ENCODE results near the gene ZBTB7B. TPM values are rescaled to one million over a fixed set of nuclear protein-coding genes. Genes with fewer than 3 reads are reported as not detected.

ZBTB7B gene
- total and polyA plus RNA-seq, 9 of the 15 experiments (the other 6 are each of a cell fraction or from before 2014, with no cell fraction given): 0.04 to 46.5 (median 15.2) TPM

- TF ChIP-seq ZNF436 (CRISPR knock-in tag; IDR thresholded peaks at IDR 0.05) (no peak), RREB1 (CRISPR knock-in tag; IDR thresholded peaks at IDR 0.05) (no peak), AFF1 (IDR thresholded peaks at IDR 0.05; ENCODE audit: low read depth in 1 of 2, partially characterized antibody in 2 of 2) (peak in 1 of 2 experiments; percentile 96), CTCFL (IDR thresholded peaks at IDR 0.05; ENCODE audit: borderline replicate concordance, insufficient read depth, low read depth, low read length, poor library complexity, severe bottlenecking) (peak; percentile 93), ZNF232 (CRISPR knock-in tag; IDR thresholded peaks at IDR 0.05) (no peak), WHSC1 (IDR thresholded peaks at IDR 0.05; ENCODE audit: low read length) (no peak), IFI16 (CRISPR knock-in tag; IDR thresholded peaks at IDR 0.05) (no peak), SMAD2 (IDR thresholded peaks at IDR 0.05; ENCODE audit: low read depth, low read length) (no peak), ZKSCAN1 (IDR thresholded peaks at IDR 0.05; ENCODE audit: low read depth, low read length) (no peak), SUPT5H (IDR thresholded peaks at IDR 0.05) (peak; percentile 68), ZEB2 (IDR thresholded peaks at IDR 0.05) (no peak; the same call in 1 of the 2 replicates)
Observed at GRCh38 chr1:155001675-155002463, 733 bp upstream of the ZBTB7B start (continued).

All from K562 (cell line).